Endothelial cell of umbilical vein (primary cell): ENCODE measurements around the gene MYH11. TPM values are rescaled to one million over a fixed set of nuclear protein-coding genes. Genes with fewer than 3 reads are reported as not detected.

Experiments used
- BruUV-seq: library from RNA; stranded (reverse); fragments of 400-500 nt; replicated peaks from 2 replicates; lab custom pipeline; 2021; lab: Mats Ljungman, UMichigan
- CTCF ChIA-PET: fragments of 300-600, 350-600 bp; sonication (Branson Sonifier 250); formaldehyde crosslinking; loops from one replicate; lab custom pipeline; 2021; ENCODE audit warnings: antibody characterized with exemption, inconsistent platforms; lab: Charles Lee
- POLR2A ChIA-PET: fragments of 300-600, 350-600 bp; sonication (Branson Sonifier 250); formaldehyde crosslinking; loops from one replicate; lab custom pipeline; 2021; ENCODE audit warnings: antibody characterized with exemption, inconsistent platforms; lab: Charles Lee
- DNase-seq: peaks from one replicate; pipeline ENCODE4 v3.0.0-alpha.2; 2011; ENCODE audit warnings: low read depth, low spot score
- FAIRE-seq: peaks from 2 replicates; lab custom pipeline; 2011; peaks lifted over from hg19 to GRCh38; lab: Jason Lieb, UNC
- H2AFZ ChIP-seq: 2 replicates; pipeline ENCODE4 v1.6.0; 2012; ENCODE audit warnings: low read depth, low read length, control low read depth, inconsistent platforms
- H3K27ac ChIP-seq: 2 replicates; pipeline ENCODE4 v1.5.1; 2011; ENCODE audit warnings: low read depth, mild to moderate bottlenecking, control low read depth, low read length, moderate library complexity; ENCODE audit not compliant: insufficient read depth
- H3K27me3 ChIP-seq, 2 experiments: 2 replicates each; pipeline versions ENCODE4 v1.6.0 to v1.6.1; 2011; ENCODE audit warnings: low read length in 2 of 2, mixed read lengths in 1 of 2; ENCODE audit not compliant: control insufficient read depth in 2 of 2, insufficient read depth in 2 of 2
- H3K36me3 ChIP-seq, 2 experiments: 2 replicates in 1 of 2; 3 replicates in 1 of 2; pipeline ENCODE4 v1.5.1; 2011; ENCODE audit warnings: low read length in 2 of 2, mild to moderate bottlenecking in 1 of 2, moderate library complexity in 1 of 2; ENCODE audit not compliant: control insufficient read depth in 2 of 2, insufficient read depth in 2 of 2; ENCODE audit errors: extremely low read depth in 1 of 2
- H3K4me1 ChIP-seq: 3 replicates; pipeline ENCODE4 v1.5.1; 2011; ENCODE audit warnings: mild to moderate bottlenecking, low read length; ENCODE audit not compliant: control insufficient read depth, insufficient read depth; ENCODE audit errors: extremely low read depth
- H3K4me2 ChIP-seq: 2 replicates; pipeline ENCODE4 v1.6.1; 2011; ENCODE audit warnings: low read length, control low read depth, mixed read lengths; ENCODE audit not compliant: insufficient read depth
- H3K4me3 ChIP-seq, 3 experiments: fragments of 200-600 bp in 1 of 3; sonication (generic), shearing (Covaris generic) in 1 of 3; replicated peaks in 1 of 3; 2 replicates each; pipeline ENCODE4 v1.5.1; 2011 to 2016; ENCODE audit warnings: control low read depth in 3 of 3, low read length in 3 of 3, mild to moderate bottlenecking in 2 of 3, inconsistent platforms in 1 of 3, low read depth in 1 of 3, moderate library complexity in 1 of 3; ENCODE audit not compliant: insufficient read depth in 1 of 3
- H3K79me2 ChIP-seq: 2 replicates; pipeline ENCODE4 v1.6.0; 2012; ENCODE audit warnings: low read length, inconsistent platforms; ENCODE audit not compliant: control insufficient read depth, insufficient read depth
- H3K9ac ChIP-seq: replicated peaks from 2 replicates; pipeline ENCODE3; 2011; ENCODE audit warnings: low read length, control low read depth; ENCODE audit not compliant: insufficient read depth; ENCODE audit errors: extremely low read depth
- H3K9me1 ChIP-seq: replicated peaks from 3 replicates; pipeline ENCODE4 v1.6.0; 2011; ENCODE audit warnings: mild to moderate bottlenecking, low read length; ENCODE audit not compliant: control insufficient read depth, insufficient read depth; ENCODE audit errors: extremely low read depth
- H3K9me3 ChIP-seq: replicated peaks from 2 replicates; pipeline ENCODE4 v1.5.1; 2012; ENCODE audit warnings: low read length, inconsistent platforms; ENCODE audit not compliant: control insufficient read depth, insufficient read depth
- H4K20me1 ChIP-seq: replicated peaks from 2 replicates; pipeline ENCODE3; 2011; ENCODE audit warnings: mild to moderate bottlenecking, low read length; ENCODE audit not compliant: control insufficient read depth, insufficient read depth; ENCODE audit errors: extremely low read depth
- CTCF ChIP-seq, 2 donors: IDR thresholded peaks; 1 replicate in 1 of 2; 2 replicates in 1 of 2; pipeline ENCODE4 v1.5.1; 2011; ENCODE audit warnings: low read length in 2 of 2, mild to moderate bottlenecking in 2 of 2, moderate library complexity in 2 of 2, control low read depth in 1 of 2, inconsistent platforms in 1 of 2, low read depth in 1 of 2; ENCODE audit not compliant: insufficient read depth in 1 of 2; ENCODE audit errors: extremely low read depth in 1 of 2
- FOS ChIP-seq: IDR thresholded peaks from 2 replicates; pipeline ENCODE4 v1.6.1; 2011; ENCODE audit warnings: mild to moderate bottlenecking, low read length, moderate library complexity, borderline replicate concordance; ENCODE audit not compliant: insufficient read depth
- JUN ChIP-seq: IDR thresholded peaks from 2 replicates; pipeline ENCODE4 v1.6.1; 2011; ENCODE audit warnings: borderline replicate concordance, low read depth; ENCODE audit not compliant: insufficient read length, insufficient read depth
- MAX ChIP-seq: IDR thresholded peaks from 2 replicates; pipeline ENCODE4 v1.6.1; 2011; ENCODE audit not compliant: insufficient read depth, insufficient read length
- MYC ChIP-seq: IDR thresholded peaks from one replicate; pipeline ENCODE4 v1.6.1; 2011; ENCODE audit warnings: mild to moderate bottlenecking, low read depth, low read length
- POLR2A ChIP-seq: IDR thresholded peaks from 2 replicates; pipeline ENCODE4 v1.6.1; 2012; ENCODE audit warnings: low read depth, mild to moderate bottlenecking, control low read depth, low read length
- dilution Hi-C: fragments of 300-500 bp; cut with MboI; formaldehyde crosslinking; loops from one replicate; pipeline ENCODE4 v1.15.0; 2019; ENCODE audit warnings: low sequenced_read_pairs; ENCODE audit not compliant: extremely low pct_ligation_motif_present
- intact Hi-C: fragments of 100-400 bp; cut with micrococcal nuclease; formaldehyde crosslinking; loops from one replicate; pipeline ENCODE4 v1.10.0; 2022
- polyA plus RNA-seq, 4 experiments: library from polyadenylated mRNA; depleted of rRNA in 3 of 4; stranded (reverse) in 3 of 4; unstranded in 1 of 4; fragments of >200 nt; gene quantifications; 2 replicates each; pipeline versions ENCODE4 v1.2.1 to v1.2.3, GENCODE V29; 2011 to 2012; ENCODE audit warnings: missing spikeins in 1 of 4
- total RNA-seq: library from RNA; stranded (reverse); gene quantifications from 2 replicates; pipeline ENCODE4 v1.2.3, GENCODE V29; 2021

The MYH11 gene
- total and polyA plus RNA-seq, 2 donors (not counting 3 experiments of a cell fraction or from before 2014, with no cell fraction given), result not detected

- intact Hi-C loops, result no loop called here
- BruUV-seq, result no TSS peak
- H3K4me1 ChIP-seq, result no peaks in the 10 kb centered on the region
- no peak overlapping the region for H3K4me2 ChIP-seq
- TF ChIP-seq MAX, result no peak
- no peak for TF ChIP-seq MYC
- no peak overlapping the region for H3K9ac ChIP-seq
- no peaks in the 10 kb centered on the region for H3K79me2 ChIP-seq
- no peak for DNase-seq
- no peaks in the 10 kb centered on the region for H3K9me1 ChIP-seq
- H4K20me1 ChIP-seq, result no peaks in the 10 kb centered on the region
- no peaks in the 10 kb centered on the region for H3K36me3 ChIP-seq
- H2AFZ ChIP-seq, result no peak overlapping the region
- H3K4me3 ChIP-seq, result no peak overlapping the region
- FAIRE-seq, result no peak
- H3K27me3 ChIP-seq, result peaks cover 0 to 2% of the 10 kb centered on the region in 2 experiments
- H3K27ac ChIP-seq, result no peak overlapping the region
- dilution Hi-C loops, result no loop called here
- no peaks in the 10 kb centered on the region for H3K9me3 ChIP-seq
- CTCF ChIA-PET, result interaction anchor here (1.0 to 2.7 kb wide), 4 partner anchors 7 to 145 kb away, joined by 3 to 15 read pairs (median 3); no protein-coding TSS in a partner anchor
- POLR2A ChIA-PET, result no interaction called here
These were observed 27.4 kb downstream of the MYH11 start for GRCh38 chr16:15829460-15829859.

GRCh38 chr16:15827709-15828343 lies 29.0 kb downstream of the MYH11 start:
- Histone ChIP-seq H2AFZ (no peak overlapping the region), H3K9me1 (no peaks in the 10 kb centered on the region), H3K9ac (no peak overlapping the region), H3K4me3 (no peak overlapping the region), H4K20me1 (no peaks in the 10 kb centered on the region), H3K9me3 (no peaks in the 10 kb centered on the region), H3K27me3 (peaks cover 0 to 2% of the 10 kb centered on the region in 2 experiments), H3K27ac (no peak overlapping the region), H3K36me3 (no peaks in the 10 kb centered on the region), H3K4me1 (no peaks in the 10 kb centered on the region), H3K4me2 (no peak overlapping the region), H3K79me2 (no peaks in the 10 kb centered on the region)
- BruUV-seq, result no TSS peak
- CTCF ChIA-PET, result interaction anchor here (1.3 kb wide), 1 partner anchor 26 kb away, joined by 4 read pairs; no protein-coding TSS in a partner anchor
- dilution Hi-C loops, result no loop called here
- FAIRE-seq, result no peak
- TF ChIP-seq MAX (no peak), FOS (no peak), MYC (no peak), JUN (no peak), POLR2A (no peak), CTCF (IDR thresholded peaks at IDR 0.05; ENCODE audit: extremely low read depth in 1 of 2, insufficient read depth in 1 of 2, low read depth in 1 of 2, low read length in 2 of 2) (no peak)
- DNase-seq, result no peak
- intact Hi-C loops, result no loop called here
- POLR2A ChIA-PET, result no interaction called here
